Activated CD8-positive, alpha-beta memory T cell treated with anti-CD3 and anti-CD28 coated beads for 36 hours (primary cell): ENCODE results near the gene EEF1AKMT3. TPM values are rescaled to one million over a fixed set of nuclear protein-coding genes. Genes with fewer than 3 reads are reported as not detected.

ENCODE experiments used
- CTCF ChIA-PET: fragments of 350-600 bp; sonication (Branson Sonifier 250); formaldehyde crosslinking; loops from one replicate; lab custom pipeline; 2021; ENCODE audit warnings: antibody characterized with exemption; lab: Charles Lee
- POLR2A ChIA-PET: fragments of 350-600 bp; sonication (Branson Sonifier 250); formaldehyde crosslinking; loops from one replicate; lab custom pipeline; 2021; ENCODE audit warnings: antibody characterized with exemption; lab: Charles Lee
- total RNA-seq, 2 experiments: library from RNA; stranded (reverse); gene quantifications; one replicate each; pipeline ENCODE4 v1.2.3, GENCODE V29; 2021

Gene EEF1AKMT3
- total RNA-seq, 2 experiments from 2014 or later = 4.2 to 5.0 TPM

GRCh38 chr12:57757771-57758170 lies 14.6 kb upstream of the EEF1AKMT3 start:
- ChIA-PET POLR2A (no interaction called here), CTCF (interaction anchor here (2.5 kb wide), 1 partner anchor 10 kb away, joined by 28 read pairs; the partner anchor contains the start of gene CYP27B1)

GRCh38 chr12:57758552-57759359 lies 13.7 kb upstream of the EEF1AKMT3 start:
- ChIA-PET CTCF (interaction anchor here (0.7 to 2.2 kb wide), 5 partner anchors 10 to 31 kb away, joined by 3 to 10 read pairs (median 3); no protein-coding TSS in a partner anchor), POLR2A (no interaction called here)

DNA sequence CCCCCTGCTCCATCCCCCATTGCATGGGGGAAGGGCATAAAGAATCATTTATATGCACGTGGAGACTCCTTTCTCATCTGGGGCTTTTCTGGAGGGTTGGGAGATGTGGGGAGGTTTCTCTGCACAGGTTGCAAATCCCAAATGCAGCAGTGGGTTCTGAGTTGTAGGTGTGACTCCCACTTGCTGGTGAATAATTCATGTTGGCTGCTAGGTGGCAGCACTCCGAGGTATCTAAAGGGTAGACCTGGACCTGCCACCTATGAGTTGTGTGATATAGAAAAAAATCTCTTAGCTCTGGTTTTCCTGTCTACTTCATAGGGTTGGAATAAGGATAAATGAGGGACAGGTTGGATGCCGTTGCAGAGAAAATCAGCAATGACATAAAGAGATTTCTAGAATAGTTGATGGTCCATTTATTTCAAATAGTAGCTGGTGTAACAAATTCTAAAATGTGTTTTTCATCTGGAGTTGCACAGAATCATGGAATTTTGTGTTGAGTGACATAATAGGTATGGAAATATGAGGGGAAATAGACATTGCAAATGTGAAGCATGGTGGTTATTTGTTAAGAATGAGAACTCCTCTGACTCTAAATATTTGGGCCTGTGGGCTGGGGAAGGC lies 12.9 kb upstream of the EEF1AKMT3 start:
- ChIA-PET POLR2A (interaction anchor here (0.6 kb wide), 1 partner anchor 172 kb away, joined by 6 read pairs; no protein-coding TSS in a partner anchor), CTCF (interaction anchor here (0.6 to 2.2 kb wide), 7 partner anchors 9 to 30 kb away, joined by 3 to 10 read pairs (median 3); partner anchors contain the start of gene TSPAN31)

- ChIA-PET POLR2A (no interaction called here), CTCF (interaction anchor here (1.5 to 2.2 kb wide), 3 partner anchors 8 to 23 kb away, joined by 3 to 10 read pairs (median 9); no protein-coding TSS in a partner anchor)
Measured at GRCh38 chr12:57760347-57760982, 11.9 kb upstream of the EEF1AKMT3 start.

DNA sequence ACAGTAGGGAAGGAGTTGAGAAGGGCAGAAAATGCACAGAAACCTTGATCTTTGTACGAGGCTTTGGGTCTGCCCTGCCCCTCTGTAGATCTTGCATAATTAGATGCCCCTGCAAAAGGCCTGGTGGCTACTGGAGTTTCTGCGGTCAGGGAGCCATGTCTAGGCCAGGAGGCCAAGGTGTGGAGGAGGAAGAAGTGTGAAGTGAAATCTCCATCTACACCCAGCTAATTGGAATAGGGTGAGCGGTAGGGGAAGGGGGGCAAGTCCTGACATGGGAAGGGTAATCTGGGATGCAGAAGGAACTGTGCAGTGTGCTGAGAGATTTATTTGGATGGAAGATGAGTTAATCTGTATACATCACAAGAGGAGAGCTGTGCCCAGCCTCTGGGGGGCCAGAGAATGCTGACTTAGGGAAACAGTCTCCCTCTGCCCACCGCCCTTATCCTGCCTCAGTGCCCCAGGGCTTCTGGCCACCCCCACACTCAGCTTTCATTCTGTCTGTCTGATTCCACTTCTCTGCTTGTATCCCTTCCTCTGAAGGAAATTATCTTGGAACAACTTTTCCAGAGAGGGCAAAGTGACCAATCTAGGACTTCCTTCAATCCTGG lies 10.9 kb upstream of the EEF1AKMT3 start:
- CTCF ChIA-PET = interaction anchor here (0.5 kb wide), 1 partner anchor 63 kb away, joined by 3 read pairs; no protein-coding TSS in a partner anchor
- POLR2A ChIA-PET = no interaction called here

DNA sequence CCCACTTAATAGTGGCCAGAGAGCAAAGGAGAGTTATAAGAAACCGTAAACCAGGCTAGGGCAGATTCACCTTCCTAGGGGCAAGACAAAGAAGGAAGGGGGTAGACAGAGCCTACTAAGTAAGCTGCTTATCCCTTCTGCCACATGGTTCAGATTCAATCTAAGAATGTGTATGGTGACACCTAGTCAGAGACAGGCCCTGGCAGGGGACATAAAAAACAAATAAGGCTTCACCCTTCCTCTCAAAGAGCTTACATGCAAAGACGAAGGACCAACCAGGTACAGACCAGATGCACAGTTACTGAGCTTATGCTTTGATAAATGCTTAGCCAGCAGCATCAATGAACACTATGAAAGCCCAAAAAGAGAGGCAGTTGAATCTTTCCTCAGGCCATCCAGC lies 10.0 kb upstream of the EEF1AKMT3 start:
- CTCF ChIA-PET = interaction anchor here (0.7 kb wide), 1 partner anchor 21 kb away, joined by 3 read pairs; the partner anchor contains the start of gene TSFM
- POLR2A ChIA-PET = no interaction called here

DNA sequence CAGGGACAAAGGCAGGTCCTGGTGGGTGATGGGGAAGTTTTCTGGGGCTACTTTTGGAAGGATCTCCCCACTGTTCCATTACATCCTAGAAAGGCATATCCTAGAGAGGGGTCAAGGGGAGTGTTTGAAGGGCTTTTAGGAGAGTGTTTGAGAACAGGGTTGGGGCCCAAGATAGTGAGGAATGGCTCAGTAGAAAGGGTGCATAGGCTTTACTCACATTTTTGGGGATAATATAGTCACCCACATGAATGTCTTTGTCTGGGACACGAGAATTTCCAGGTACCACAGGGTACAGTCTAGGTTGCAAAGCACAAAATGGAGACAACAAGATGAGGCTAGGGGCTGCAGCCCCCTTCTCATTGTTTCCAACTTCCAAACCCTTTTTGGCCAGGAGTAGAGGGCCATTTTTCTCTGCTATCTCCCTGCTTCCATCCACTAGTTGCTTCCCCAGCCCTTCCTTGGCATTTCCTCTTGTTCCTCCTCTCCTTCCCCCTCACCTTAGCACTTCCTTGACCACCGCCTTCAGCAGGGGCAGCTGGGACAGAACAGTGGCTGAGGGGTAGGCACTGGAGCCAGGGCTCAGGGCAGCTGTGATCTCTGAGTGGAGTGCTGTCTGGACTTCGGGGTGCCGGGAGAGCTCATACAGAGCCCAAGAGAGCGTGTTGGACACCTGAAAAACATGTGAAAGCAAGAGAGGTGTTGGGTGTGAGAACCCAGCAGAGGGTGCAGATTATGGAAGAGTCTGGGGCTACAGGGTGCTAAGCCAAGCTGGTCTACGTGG lies 8.3 kb upstream of the EEF1AKMT3 start:
- CTCF ChIA-PET = interaction anchor here (1.0 to 2.9 kb wide), 3 partner anchors 8 to 13 kb away, joined by 3 to 11 read pairs (median 10); partner anchors contain the start of gene MARCHF9
- POLR2A ChIA-PET = no interaction called here

GRCh38 chr12:57764662-57765002 lies 7.8 kb upstream of the EEF1AKMT3 start:
- POLR2A ChIA-PET = no interaction called here
- CTCF ChIA-PET = interaction anchor here (1.0 to 2.9 kb wide), 3 partner anchors 8 to 12 kb away, joined by 3 to 11 read pairs (median 10); partner anchors contain the start of gene MARCHF9

DNA sequence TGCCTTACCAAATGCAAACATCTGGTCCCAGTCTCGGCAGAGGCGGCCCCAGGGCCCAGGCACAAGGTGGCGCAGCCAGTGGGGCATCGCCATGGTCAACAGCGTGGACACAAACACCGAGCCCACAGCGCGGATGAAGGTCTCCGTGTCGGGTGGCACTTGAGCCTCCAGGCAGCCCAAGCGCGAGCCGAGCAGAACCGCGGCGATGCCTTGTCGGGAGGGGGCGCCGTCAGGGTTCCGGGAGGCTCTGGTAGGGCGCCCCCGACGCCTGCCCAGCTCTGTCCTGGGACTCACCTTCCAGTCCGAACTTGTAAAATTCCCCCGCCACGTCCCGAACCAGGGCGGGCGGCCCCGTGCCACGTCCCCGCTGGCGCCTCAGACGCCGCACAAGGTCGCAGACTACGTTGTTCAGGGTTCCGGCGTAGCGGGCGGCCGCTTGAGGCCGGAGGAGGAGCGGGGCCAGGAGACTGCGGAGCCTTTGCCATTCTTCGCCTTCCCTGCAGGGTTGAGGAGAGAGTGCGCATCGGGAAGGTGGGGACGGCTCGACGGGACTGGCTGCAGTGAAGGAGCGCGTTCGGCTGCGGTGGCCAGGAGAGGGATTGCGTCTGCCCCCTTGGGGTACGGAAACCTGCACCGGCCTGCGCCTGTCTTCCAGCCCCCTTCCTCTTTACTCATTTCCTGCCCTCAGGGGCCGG lies 7.3 kb upstream of the EEF1AKMT3 start:
- ChIA-PET POLR2A (interaction anchor here (1.8 kb wide), 1 partner anchor 9 kb away, joined by 6 read pairs; no protein-coding TSS in a partner anchor), CTCF (interaction anchor here (0.9 to 2.9 kb wide), 4 partner anchors 9 to 18 kb away, joined by 3 to 11 read pairs (median 6); partner anchors contain the start of genes MARCHF9 and TSFM)

- ChIA-PET CTCF (interaction anchor here (0.9 to 4.0 kb wide), 3 partner anchors 9 to 17 kb away, joined by 3 to 28 read pairs (median 11); partner anchors contain the start of gene TSFM), POLR2A (interaction anchor here (1.8 kb wide), 1 partner anchor 9 kb away, joined by 6 read pairs; no protein-coding TSS in a partner anchor)
Measured at GRCh38 chr12:57765698-57766463, 6.5 kb upstream of the EEF1AKMT3 start.

DNA sequence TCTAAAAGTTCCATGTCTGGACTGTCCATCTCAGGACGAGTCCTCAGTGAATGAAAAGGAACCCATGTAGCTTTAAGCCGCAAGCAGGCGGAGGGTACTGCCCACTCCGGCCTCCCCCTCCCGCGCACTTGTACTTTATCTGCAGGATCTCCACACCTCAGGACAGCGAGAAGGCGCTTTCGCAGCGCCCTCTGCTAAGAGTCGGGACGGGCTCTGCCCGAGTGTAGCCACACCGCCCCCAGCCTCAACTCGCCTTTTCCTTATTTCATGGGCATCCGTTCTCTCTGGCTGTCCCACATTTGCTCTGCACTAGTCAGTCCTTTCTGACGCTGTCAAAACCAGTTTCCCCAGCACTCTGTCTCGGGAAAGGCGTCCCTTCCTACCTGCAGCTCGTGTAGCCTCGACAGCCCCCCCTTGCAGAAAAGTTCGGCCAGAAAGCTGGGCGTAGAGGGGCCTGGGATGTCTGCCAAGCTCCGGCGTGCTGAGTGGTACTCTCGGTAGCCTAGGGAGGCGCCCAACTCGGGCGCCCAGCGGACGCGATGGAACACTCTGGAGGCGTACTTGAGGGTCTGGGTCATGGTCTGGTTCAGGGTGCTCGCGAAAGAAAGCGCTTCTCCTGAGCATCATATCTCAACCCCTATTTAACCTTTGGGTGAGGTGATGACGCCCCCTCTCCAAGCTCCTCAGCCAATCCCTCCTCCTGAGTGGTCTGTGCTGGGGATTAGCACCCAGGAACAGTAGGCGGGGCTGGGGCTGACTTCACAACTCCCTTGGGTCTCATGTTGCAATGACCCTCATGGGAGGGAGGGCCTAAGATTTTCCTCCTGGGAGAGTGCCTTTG lies 5.7 kb upstream of the EEF1AKMT3 start, which contains the start of gene CYP27B1:
Gene CYP27B1 (minus strand): TSS at position 615 of the 841 bp plus-strand sequence. CDS start 37 bp downstream, at position 578.
- ChIA-PET POLR2A (interaction anchor here (1.8 kb wide), 1 partner anchor 10 kb away, joined by 6 read pairs; no protein-coding TSS in a partner anchor), CTCF (interaction anchor here (0.6 to 4.0 kb wide), 4 partner anchors 10 to 647 kb away, joined by 3 to 28 read pairs (median 7); partner anchors contain the start of gene TSFM)

GRCh38 chr12:57767305-57767698 lies 5.1 kb upstream of the EEF1AKMT3 start:
- ChIA-PET POLR2A (interaction anchor here (1.8 kb wide), 1 partner anchor 11 kb away, joined by 6 read pairs; no protein-coding TSS in a partner anchor), CTCF (interaction anchor here (0.6 to 4.0 kb wide), 3 partner anchors 8 to 647 kb away, joined by 3 to 28 read pairs (median 10); no protein-coding TSS in a partner anchor)

DNA sequence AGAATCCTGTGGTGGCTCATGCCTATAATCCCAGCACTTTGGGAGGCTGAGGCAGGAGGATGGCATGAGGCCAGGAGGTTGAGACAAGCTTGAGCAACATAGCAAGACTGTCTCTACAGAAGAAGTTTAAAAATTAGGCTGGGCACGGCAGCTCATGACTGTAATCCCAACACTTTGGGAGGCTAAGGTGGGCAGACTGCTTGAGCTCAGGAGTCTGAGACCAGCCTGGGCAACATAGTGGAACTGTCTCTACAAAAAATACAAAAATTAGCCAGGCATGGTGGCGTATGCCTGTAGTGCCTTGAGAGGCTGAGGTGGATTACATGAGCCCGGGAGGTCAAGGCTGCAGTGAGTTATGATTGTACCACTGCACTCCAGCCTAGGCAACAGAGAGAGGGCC lies 4.5 kb upstream of the EEF1AKMT3 start:
- POLR2A ChIA-PET = no interaction called here
- CTCF ChIA-PET = interaction anchor here (2.5 to 4.0 kb wide), 2 partner anchors 9 to 11 kb away, joined by 10 to 28 read pairs; no protein-coding TSS in a partner anchor

DNA sequence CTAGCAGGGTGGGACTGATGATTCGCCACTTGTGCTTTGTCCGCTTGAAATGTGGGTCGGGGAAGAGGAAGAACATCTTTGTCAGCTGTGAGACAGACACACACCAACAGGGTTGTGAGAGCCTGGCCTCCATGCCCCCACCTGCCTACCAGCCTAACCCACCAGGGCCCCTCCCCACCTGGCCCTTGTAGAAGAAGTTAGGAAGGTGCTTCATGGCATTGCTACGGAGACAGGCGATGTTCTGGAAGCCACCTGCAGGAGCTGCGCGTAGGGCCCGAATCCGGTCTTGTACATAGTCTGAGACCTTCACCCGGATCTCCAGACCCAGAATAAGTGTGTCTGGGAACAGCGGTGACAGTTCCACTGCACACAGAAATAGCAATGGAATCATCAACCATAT lies 2.8 kb upstream of the EEF1AKMT3 start:
- CTCF ChIA-PET = interaction anchor here (2.5 to 4.0 kb wide), 2 partner anchors 10 to 13 kb away, joined by 10 to 28 read pairs; no protein-coding TSS in a partner anchor
- POLR2A ChIA-PET = no interaction called here

DNA sequence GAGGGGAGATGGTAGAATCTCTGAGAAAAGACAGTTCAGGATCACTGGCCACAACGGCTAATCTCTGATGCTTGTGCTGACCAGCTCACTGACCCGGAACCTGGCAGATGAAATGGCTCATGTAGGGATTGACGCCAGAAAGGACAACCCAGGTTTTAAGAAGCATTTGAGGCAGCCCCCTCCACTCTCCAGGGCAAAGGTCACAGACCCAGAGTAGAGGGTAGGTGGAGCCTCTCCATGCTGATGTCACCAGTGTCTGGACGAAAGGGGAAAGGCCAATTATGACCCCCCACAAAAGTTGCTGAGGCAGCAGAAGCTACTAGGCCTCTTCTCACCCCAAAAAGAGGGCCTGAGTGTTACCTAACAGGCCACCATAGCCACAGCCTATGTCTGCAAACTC lies 1.7 kb upstream of the EEF1AKMT3 start:
- ChIA-PET POLR2A (no interaction called here), CTCF (interaction anchor here (1.6 kb wide), 1 partner anchor 14 kb away, joined by 4 read pairs; no protein-coding TSS in a partner anchor)
